ENCODE data around the gene SLC9A7.

SLC9A7 gene

DNA sequence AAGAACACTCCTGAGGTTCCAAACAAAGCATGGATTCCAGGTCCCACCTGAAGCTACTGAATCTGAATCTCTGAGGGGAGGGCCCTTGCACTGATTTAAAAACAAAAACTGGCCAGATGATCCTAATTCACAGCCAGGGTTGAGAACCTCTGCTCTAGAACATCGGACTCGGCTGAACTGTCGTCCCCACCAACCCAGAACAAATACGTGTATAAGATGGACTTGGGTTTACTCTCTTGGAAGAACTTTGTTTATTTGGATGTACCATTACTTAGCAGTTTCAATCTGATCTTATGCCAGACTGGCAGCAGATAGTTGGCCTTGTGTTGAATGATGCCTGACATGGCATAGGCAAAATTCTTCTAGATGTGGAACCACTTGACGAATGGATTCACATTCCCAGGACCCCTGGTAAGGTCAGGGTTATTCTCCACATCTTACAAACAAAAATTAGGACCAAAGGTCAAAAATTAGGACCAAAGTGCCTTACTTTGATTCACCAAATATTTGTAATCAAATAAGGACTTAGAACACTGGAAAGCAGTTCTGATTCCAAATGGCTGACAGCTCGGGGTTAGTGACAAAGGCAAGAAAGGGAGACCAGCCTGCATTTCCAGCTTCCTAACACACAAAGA, 156.3 kb downstream of the SLC9A7 start:
- no peak for DNase-seq (ENCODE audit: low read depth)

DNA sequence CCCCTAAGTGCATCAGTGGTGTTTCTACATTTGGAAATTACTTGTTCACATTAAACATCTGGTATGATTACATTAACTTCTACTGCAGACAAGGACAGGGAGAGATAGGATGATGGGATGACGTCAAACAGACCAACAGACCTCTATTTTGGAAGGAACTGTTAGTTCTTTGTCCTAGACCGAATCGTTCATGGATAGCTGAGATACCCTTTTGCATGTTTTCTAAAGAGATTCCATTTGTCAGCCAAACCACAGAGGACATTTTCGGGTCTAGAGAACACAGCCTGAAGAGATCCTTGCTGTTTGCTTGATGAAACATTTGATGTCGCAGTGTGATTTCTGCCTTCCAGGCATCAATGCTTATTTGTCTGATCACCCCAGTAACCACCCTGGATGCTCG, 157.6 kb downstream of the SLC9A7 start:
- DNase-seq (ENCODE audit: low read depth): no peak

DNA sequence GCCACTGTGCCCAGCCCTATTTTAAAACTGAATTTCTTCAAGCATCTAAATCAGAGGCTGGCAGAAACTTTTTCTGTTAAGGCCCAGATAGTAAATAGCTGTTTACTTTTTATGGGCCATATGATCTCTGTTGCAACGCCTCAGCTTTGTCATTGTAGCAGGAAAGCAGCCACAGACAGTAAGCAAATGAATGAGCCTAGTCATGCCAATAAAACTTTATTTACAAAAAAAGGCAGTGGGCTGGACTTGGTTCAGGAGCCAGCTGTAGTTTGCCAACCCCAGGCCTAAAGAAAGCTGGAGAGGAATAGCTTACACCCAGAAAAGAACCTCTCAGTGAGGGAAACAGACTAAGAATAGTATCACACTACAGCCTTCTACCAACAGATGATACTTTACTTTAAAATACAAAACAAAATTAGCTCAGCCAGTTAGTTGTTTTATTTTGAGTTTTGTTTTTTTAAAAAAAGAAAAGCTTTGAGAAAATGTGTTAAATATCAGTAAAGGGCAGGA, 159.8 kb downstream of the SLC9A7 start:
- DNase-seq (ENCODE audit: low read depth): no peak

DNA sequence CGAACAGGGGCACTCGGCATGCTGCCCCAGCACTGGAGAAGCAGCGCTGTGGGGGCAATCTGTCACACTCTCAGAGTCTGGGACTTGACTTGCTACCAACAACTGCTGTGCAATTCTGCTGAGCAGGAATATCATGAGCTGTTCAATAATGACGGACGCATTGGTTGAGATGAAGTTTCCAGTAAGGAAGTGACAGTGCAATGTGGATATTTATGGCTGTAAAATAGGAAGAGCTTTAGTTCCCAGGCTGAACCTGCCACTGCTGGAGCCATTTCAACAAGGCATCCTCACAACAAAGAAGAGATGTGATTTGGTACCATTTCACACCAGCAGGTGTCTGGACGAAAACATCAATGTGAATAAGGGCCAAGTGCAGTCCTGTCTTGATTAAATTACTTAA, 161.1 kb downstream of the SLC9A7 start:
- DNase-seq (ENCODE audit: low read depth): no peak

DNA sequence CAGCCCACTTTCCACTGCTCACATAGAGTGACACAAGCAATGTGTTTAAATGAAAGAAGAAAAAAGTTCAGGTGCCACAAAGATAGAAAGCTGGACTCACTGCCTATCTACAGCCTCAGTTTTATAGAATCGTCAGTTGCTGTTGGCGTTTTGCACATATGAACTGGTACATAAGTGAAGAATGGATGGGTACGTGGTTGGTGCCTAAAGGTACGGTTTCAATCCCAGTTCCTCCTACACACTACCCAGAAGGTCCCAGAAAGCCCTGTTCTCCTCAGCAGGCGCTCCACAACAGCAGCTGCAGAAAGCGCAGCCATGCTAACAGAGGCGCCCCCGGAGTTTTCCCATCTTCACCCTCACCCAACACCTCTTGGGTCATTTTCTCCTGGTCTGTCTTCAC, 161.7 kb downstream of the SLC9A7 start:
- no peak for DNase-seq (ENCODE audit: low read depth)

DNA sequence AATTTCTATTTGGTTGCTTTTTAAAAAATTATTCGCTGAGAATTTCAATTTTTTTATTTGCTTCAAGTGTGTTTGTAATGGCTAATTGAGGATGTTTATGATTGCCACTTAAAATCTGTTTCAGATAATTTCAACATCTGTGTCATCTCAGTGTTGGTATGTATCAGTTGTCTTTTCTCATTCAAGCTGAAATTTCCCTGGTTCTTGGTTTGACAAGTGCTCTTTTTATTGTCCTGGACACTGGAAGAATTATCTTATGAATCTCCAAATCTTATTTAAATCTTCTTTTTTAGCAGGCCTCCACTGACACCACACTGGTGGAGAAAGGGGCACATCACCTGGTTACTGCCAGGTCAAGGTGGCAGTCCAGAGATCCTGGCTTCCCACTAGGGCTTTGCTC, 163.8 kb downstream of the SLC9A7 start:
- no peak for DNase-seq (ENCODE audit: low read depth)

DNA sequence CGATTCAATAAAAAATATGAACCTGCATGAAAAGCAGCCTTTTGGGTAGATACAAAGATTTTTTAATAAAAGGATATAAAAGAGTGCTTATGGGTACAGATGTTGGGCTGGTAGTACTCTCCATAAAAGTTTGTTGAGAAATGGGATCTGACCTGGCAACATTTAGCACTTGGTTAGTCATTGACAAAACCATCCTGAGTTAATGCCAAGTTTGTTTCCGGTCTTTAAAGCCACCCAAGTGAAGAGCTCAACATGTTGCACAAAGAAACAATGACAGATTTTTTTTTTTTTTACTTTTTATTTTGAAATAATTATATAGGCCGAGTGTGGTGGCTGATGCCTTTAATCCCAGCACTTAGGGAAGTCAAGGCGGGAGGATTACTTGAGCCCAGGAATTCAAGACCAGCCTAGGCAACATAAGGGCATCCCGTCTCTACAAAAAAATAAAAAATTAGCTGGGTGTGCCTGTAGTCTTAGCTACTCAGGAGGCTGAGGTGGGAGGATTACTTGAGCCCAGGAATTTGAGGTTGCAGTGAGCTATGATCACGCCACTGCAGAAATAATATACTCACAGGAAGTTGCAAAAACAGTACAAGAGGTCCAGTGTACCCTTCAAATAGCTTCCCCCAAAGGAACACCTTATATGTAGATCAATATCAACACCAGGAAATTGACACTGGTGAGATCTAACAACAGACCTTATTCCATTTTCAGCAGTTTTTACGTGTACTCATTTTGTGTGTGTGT, 168.8 kb downstream of the SLC9A7 start:
- no peak for DNase-seq (ENCODE audit: low read depth)

DNA sequence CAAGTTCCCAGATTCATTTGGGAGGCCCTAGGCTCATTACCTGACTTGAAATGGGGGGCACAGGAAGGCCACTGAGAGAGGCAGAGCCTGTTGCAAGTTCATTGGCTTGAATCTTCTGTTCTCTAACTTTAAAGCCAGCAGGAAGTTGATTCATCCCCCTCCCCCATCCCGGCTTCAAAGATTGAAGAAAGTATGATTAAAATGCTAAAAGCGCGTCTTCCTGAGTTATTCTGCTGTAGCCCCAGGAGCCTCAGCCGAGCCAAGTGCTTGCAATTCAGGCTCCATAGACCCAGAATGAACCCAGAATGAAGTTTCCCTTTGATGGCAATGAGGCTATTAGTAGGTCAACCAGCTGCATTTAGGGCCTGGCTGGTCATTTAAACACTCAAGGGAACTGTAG, 170.7 kb downstream of the SLC9A7 start:
- DNase-seq (ENCODE audit: low read depth): peak; percentile 17

DNA sequence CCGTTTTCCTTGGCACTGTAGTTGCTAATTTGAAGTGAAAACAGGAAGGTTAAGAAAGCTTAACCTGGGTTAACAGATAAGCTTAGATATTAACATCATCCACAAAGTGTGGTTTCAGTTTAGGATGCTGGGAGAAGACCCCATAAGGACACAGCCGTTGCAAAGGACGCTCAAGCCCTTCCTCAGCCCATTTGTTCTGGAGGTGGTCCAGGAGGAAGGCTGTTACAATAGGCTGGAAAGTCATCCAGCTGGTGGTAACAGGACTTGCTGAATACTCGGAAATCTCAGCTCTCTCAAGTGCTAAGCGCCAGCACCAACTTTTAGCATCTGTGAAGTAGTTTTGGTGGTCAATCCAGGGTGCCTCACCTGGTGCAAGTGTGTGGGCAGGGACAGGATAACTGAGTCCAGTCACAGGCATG, 171.2 kb downstream of the SLC9A7 start:
- DNase-seq (ENCODE audit: low read depth): no peak

DNA sequence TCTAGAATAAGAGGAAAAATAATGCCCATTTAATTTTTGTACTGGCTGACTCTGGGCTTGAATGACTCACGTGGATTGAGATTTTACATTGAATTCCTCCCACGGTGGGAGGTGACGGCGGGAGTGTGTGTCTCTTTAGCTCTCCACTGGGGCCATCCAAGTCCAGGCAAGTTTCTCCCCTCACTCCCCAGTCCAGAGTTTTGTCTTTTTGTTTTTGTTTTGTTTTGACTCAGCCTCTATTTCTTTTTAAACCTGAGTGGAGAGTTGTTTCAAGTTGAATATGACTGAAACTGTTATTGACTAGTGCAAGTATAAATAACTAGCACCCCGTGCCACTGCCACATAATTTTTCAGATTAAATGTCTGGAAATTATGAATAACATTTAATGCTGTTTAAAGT, 171.8 kb downstream of the SLC9A7 start:
- no peak for DNase-seq (ENCODE audit: low read depth)

DNA sequence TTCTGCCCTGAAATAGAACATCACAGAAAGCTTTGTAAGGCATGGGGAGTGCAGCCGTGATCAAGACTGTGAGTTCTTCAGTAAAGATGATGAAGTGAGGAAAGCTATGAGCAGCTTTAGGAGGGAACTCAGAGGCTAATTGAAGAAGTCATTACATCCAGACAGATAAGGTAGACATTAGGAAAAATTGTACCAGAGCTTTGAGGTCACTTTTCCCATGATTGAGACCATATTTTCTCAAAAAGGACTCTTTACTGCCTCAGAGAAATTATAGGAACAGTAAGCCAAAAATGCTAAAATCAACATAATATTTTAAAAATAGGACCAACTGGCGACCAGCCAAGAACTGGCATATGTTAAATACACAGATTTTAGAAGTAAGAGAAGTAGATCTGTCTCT, 174.2 kb downstream of the SLC9A7 start:
- no peak for DNase-seq (ENCODE audit: low read depth)

DNA sequence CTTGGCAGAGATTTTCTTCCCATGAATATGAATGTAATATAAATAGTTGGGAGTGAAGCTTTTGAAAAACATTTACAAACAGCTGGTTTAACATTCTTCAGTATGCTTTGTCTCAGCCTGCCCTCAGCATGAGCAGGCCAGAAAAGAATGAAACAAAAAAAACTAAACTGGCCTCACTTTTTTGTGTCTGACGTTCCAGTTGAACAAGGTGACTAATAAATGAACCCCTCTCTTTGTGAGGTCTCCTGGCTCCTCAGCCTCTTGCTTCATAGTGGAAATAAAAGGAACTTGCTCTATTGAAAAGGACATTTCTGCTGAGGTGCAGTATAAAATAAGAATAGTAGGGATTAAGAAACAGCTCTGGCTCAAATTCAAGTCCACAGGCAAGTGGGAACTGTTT, 176.0 kb downstream of the SLC9A7 start:
- DNase-seq (ENCODE audit: low read depth): no peak

DNA sequence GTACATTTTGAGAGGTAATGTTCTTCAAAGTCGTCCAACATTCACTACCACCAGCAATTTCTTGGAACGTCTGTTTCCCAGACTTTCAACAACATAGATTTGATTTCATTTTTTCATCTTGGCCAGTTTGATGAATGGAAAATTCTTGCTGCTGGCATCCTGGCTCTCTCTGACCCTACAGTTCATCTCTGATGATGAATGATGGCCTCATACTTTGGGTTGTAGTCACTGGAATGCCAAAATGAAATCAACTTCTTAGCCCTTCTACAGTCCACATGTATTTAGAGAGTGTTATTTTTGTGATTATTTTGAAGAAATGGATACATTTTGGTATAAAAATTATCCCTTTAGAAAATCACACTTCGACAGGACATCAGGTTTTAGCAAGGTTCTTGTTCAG, 176.6 kb downstream of the SLC9A7 start:
- DNase-seq (ENCODE audit: low read depth): no peak

DNA sequence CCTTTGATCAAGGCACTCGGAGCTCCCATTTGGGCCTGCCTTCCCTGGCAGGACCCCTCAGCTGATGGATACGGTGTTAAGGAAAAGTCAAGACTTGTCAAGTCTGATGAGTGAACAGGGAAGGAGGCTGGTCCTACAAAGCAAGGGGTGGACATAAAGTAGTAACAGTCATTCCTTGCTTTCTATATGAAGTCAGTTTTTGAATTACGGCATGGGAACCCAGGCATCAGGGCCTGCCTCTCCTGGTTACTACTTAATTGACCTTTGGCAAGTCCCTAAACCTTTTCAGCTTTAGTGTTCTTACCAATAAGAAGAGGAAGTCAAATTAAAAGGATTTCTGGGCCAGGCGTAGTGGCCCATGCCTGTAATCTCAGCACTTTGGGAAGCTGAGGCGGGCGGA, 178.3 kb downstream of the SLC9A7 start:
- no peak for DNase-seq (ENCODE audit: low read depth)

DNA sequence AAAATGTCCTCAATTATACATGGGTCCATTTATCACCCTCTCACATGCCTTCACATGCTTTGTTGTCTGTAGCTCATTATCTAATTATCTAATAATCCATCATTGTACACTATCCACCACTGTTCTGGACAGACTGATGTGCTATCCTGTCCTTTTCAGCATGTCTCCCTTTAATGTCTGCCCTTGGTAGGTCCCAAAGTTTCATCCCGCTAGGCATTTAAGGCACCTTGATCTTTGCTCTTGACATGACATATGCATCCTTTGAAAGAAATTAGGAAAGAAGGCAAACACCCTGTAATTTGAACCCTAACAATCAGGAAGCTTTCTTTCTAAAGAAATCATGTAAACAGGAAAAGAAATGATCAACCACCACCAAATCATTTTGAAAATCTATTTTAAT, 179.7 kb downstream of the SLC9A7 start:
- no peak for DNase-seq (ENCODE audit: low read depth)

DNA sequence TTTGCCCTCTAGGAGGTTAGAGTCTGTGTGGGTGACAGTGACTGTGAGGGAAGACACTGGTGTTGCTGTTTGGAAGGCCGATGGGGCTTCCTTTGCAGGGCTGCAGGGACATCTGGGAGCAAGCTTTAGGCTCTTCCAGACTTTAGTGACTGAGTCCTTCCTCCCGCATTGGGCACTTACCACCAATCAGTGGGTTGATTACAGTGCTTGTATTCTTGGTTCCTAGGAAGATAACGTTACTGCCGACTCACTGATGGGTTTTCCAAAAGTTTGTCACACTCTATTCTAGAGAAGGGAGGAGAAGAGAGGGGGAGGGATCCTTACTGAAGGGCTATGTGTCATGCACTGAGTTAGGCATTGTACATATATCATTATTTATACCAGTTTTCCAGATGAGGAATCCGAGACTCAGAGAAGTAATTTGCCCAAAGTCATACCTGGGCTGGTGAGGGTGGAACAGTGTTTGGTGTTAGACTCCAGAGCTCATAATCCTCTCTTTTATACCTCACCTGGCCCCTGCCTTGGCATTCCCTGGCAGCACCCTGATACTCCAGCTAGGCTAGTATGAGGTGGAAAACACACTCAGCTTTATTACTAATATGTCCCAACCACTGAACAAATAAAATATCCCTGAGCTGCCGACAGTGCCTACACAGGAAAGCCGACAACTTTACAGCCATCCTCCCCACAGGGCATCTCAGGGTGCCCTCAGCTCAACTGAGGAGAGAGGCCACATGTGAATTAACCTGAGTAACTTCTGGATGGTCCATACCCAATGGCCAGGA, 181.5 kb downstream of the SLC9A7 start:
- no peak for DNase-seq (ENCODE audit: low read depth)

DNA sequence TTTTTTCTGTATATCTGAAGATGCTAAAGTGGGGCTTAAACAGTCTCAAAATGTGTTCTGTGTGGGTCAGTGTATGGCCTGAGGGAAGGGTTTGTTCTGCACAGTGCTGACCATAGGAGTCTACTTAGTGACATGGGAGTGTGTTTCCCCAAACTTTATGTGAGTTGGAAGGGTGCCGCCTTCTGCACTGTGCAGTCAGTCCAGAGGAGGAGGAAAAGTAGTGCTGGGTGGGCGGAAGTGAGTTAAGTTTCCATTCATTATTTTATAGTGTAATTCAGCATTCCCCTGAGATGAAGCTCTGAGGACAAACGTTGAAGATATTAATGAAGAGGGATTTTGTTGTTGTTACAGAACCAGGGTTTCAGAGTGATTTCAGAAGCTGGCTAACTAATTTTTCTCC, 182.5 kb downstream of the SLC9A7 start:
- DNase-seq (ENCODE audit: low read depth): no peak

DNA sequence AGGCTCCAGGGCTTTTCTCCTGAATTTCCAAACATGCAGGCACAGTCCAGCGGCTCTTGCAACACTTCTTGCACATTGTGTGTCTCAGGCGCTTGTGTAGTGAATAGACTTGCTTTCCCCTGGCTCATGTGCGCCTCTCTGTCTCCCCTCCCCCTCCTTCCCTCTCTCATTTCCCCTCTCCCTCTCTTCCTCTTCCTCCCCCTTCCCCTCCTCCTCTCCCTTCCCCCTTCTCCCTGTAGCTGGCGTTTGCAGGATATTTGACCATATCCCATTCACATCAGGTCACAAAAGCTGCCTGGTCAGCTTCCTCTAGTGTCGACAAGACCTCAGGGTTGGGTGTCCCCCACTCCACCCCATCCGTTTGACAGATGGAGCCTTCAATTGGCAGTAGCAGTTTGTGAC, 182.9 kb downstream of the SLC9A7 start:
- no peak for DNase-seq (ENCODE audit: low read depth)

DNA sequence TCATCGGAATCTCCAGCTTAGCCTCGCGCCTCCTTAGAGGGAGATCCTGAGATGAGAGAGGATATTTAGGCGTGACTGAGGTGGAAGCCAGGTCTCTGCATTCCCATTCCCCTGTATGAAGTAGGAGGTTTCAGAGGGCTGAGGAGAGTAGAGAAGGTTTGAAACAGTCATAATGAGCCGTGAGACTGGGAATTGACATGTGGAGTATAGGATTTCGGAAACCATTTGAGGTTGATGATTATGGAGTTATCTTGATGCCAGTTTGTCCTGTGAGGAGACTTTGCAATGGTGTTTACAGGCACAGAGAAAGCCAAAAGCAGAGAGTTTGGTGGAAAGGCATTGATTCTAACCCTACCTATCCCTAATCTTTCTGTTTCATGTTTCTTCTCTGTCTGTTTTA, 183.3 kb downstream of the SLC9A7 start:
- no peak for DNase-seq (ENCODE audit: low read depth)

DNA sequence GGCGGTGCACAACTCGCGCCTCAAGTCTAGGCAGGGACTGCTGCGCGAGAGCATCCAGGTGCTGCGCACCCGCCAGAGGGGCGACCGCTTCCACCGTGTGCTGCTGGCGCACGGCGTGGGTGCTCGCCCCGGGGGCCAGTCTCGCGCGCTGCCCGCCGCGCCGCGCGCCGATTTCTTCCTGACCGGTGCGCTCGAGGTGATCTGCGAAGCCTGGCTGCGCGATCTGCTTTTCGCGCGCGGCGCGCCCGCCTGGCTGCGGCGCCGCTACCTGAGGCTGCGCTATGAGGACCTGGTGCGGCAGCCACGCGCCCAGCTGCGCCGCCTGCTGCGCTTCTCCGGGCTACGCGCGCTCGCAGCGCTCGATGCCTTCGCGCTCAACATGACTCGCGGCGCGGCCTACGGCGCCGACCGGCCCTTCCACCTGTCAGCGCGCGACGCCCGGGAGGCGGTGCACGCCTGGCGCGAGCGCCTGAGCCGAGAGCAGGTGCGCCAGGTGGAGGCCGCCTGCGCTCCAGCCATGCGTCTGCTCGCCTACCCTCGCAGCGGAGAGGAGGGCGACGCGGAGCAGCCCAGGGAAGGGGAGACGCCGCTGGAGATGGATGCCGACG, 184.0 kb downstream of the SLC9A7 start:
- DNase-seq (ENCODE audit: low read depth): peak; percentile 4

DNA sequence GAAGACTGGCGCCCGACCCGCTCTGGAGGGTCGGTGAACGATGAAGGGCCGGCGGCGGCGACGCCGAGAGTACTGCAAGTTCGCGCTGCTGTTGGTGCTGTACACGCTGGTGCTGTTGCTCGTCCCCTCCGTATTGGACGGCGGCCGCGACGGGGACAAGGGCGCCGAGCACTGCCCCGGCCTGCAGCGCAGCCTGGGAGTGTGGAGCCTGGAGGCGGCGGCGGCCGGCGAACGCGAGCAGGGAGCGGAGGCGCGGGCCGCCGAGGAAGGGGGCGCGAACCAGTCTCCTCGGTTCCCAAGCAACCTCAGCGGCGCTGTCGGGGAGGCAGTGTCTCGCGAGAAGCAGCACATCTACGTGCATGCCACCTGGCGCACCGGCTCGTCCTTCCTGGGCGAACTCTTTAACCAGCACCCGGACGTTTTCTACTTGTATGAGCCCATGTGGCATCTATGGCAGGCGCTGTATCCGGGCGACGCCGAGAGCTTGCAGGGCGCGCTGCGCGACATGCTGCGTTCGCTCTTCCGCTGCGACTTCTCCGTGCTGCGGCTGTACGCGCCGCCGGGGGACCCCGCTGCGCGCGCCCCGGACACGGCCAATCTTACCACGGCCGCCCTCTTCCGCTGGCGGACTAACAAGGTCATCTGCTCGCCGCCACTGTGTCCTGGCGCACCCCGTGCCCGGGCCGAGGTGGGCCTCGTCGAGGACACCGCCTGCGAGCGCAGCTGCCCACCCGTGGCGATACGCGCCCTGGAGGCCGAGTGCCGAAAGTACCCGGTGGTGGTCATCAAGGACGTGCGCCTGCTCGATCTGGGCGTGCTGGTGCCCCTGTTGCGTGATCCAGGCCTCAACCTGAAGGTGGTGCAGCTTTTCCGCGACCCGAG, 184.8 kb downstream of the SLC9A7 start:
- DNase-seq (ENCODE audit: low read depth): peak; percentile 10

Measured in activated gamma-delta T cell treated with anti-CD3 and anti-CD28 coated beads, Interleukin-2, amount 50 U/mL, for 16 hours (primary cell).